Cardiac muscle cell (in vitro differentiated cells and primary cell): ENCODE measurements around the gene CDK14. TPM values are rescaled to one million over a fixed set of nuclear protein-coding genes. Genes with fewer than 3 reads are reported as not detected.
A peak's percentile ranks its signal among the peaks of the same experiment; 100 is the strongest.

Experiments
- DNase-seq, 2 donors: peaks; one replicate each; pipeline versions ENCODE4 v3.0.0 to v3.0.0-alpha.2; 2010 to 2017; ENCODE audit warnings: low read depth in 1 of 2, low spot score in 1 of 2
- H3K27ac ChIP-seq: fragments of 200-600 bp; sonication (generic); 2 replicates; pipeline ENCODE4 v1.5.1; 2016
- H3K27me3 ChIP-seq: fragments of 200-600 bp; sonication (generic); 2 replicates; pipeline ENCODE4 v1.6.0; 2016; ENCODE audit warnings: control low read depth
- H3K36me3 ChIP-seq: fragments of 200-600 bp; sonication (generic); 2 replicates; pipeline ENCODE4 v1.5.1; 2016; ENCODE audit warnings: control low read depth
- H3K4me1 ChIP-seq: fragments of 200-600 bp; sonication (generic); 2 replicates; pipeline ENCODE4 v1.8.1; 2017; ENCODE audit warnings: low read depth, mild to moderate bottlenecking, mixed run types
- H3K4me3 ChIP-seq: fragments of 200-600 bp; sonication (generic); 2 replicates; pipeline ENCODE4 v1.5.1; 2016; ENCODE audit warnings: mild to moderate bottlenecking
- H3K9me3 ChIP-seq: fragments of 200-600 bp; sonication (generic); 2 replicates; pipeline ENCODE4 v1.5.1; 2017; ENCODE audit warnings: low read depth, mild to moderate bottlenecking, control low read depth
- polyA plus RNA-seq: library from polyadenylated mRNA; unstranded; fragments of >200 nt; fragmentation: Nextera tagmentation; extraction: Ambion mirVana; gene quantifications from 2 replicates; pipeline ENCODE4 v1.2.1, GENCODE V29; 2016
- total RNA-seq: library from RNA; depleted of rRNA; stranded (reverse); fragments of >200 nt; gene quantifications from 2 replicates; pipeline ENCODE4 v1.2.3, GENCODE V29; 2016
- TF ChIP-seq, protein P1 (sequence below): IDR thresholded peaks from 2 replicates; pipeline ENCODE4 v1.5.1; 2012; ENCODE audit warnings: low read depth, mild to moderate bottlenecking, low read length

The CDK14 gene
- total and polyA plus RNA-seq, 2 experiments from 2014 or later, result 22.5 to 23.1 TPM

- DNase-seq, result peak in 1 of 2 donors; percentile 93
- Histone ChIP-seq H3K4me1 (no peaks in the 10 kb centered on the region), H3K4me3 (no peak overlapping the region), H3K9me3 (no peaks in the 10 kb centered on the region), H3K27ac (no peak overlapping the region), H3K27me3 (no peaks in the 10 kb centered on the region), H3K36me3 (no peaks in the 10 kb centered on the region)
- TF ChIP-seq, protein P1, sequence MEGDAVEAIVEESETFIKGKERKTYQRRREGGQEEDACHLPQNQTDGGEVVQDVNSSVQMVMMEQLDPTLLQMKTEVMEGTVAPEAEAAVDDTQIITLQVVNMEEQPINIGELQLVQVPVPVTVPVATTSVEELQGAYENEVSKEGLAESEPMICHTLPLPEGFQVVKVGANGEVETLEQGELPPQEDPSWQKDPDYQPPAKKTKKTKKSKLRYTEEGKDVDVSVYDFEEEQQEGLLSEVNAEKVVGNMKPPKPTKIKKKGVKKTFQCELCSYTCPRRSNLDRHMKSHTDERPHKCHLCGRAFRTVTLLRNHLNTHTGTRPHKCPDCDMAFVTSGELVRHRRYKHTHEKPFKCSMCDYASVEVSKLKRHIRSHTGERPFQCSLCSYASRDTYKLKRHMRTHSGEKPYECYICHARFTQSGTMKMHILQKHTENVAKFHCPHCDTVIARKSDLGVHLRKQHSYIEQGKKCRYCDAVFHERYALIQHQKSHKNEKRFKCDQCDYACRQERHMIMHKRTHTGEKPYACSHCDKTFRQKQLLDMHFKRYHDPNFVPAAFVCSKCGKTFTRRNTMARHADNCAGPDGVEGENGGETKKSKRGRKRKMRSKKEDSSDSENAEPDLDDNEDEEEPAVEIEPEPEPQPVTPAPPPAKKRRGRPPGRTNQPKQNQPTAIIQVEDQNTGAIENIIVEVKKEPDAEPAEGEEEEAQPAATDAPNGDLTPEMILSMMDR, result no peak
Measured at GRCh38 chr7:90816511-90817142, 220.5 kb downstream of the CDK14 start.

DNA sequence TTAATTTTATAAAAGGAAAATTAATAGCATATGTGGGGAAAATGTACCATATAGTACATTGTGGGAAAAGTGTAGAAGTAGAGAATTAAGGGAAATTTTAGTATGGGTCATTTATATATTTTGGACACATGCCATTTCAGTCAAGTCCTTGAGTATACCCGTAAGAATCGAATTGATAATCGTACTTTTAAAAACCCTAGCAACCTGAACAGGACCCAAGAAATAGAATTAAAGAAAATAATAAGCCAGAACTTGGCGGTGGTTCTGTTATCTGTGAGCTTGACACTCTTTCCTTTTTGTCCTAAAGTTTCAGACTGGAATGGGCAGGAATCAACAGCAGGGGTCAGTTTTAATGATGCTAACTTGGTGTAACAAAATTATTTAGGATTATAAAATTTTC lies 221.0 kb downstream of the CDK14 start:
- DNase-seq, result no peak
- H3K27me3 ChIP-seq, result no peaks in the 10 kb centered on the region
- no peaks in the 10 kb centered on the region for H3K9me3 ChIP-seq
- no peaks in the 10 kb centered on the region for H3K36me3 ChIP-seq
- H3K4me1 ChIP-seq, result no peaks in the 10 kb centered on the region
- H3K27ac ChIP-seq, result no peak overlapping the region
- TF ChIP-seq, protein P1, result no peak
- H3K4me3 ChIP-seq, result no peak overlapping the region

- Histone ChIP-seq H3K27ac (no peak overlapping the region), H3K9me3 (no peaks in the 10 kb centered on the region), H3K27me3 (no peaks in the 10 kb centered on the region), H3K4me1 (no peaks in the 10 kb centered on the region), H3K36me3 (no peaks in the 10 kb centered on the region), H3K4me3 (no peak overlapping the region)
- TF ChIP-seq, protein P1, result no peak
- no peak for DNase-seq
Measured at GRCh38 chr7:90817846-90818245, 221.7 kb downstream of the CDK14 start.

DNA sequence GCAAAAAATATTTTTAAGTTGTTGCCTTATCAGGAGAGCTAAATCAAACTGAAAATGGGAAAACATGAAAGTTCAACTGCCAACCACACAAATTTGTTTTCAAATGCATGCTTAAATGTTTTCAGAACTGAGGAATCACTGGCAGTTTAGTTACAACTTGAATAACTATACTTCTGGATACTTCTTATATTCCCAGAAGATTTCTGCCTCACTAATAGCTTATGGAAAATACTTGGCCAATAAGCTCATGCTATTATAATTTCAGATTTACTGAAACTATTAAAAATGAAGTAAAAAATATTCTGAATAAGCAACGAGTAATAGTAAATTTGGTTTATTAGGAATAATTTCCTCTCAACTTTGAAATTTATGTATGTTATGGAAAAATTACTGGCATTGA lies 222.2 kb downstream of the CDK14 start:
- no peaks in the 10 kb centered on the region for H3K36me3 ChIP-seq
- H3K27ac ChIP-seq, result no peak overlapping the region
- H3K4me1 ChIP-seq, result no peaks in the 10 kb centered on the region
- no peak for DNase-seq
- H3K4me3 ChIP-seq, result no peak overlapping the region
- no peaks in the 10 kb centered on the region for H3K27me3 ChIP-seq
- no peaks in the 10 kb centered on the region for H3K9me3 ChIP-seq
- TF ChIP-seq, protein P1, result no peak

GRCh38 chr7:90821961-90822620 lies 226.0 kb downstream of the CDK14 start:
- DNase-seq, result no peak
- Histone ChIP-seq H3K4me3 (no peak overlapping the region), H3K27me3 (no peaks in the 10 kb centered on the region), H3K9me3 (no peaks in the 10 kb centered on the region), H3K4me1 (no peaks in the 10 kb centered on the region), H3K27ac (no peak overlapping the region), H3K36me3 (no peaks in the 10 kb centered on the region)
- TF ChIP-seq, protein P1, result no peak
